HG03575 (cell line): ENCODE results near the gene MAD1L1.
A peak's percentile ranks its signal among the peaks of the same experiment; 100 is the strongest.

Source experiments
- ATAC-seq: cut with Tn5 transposase; IDR thresholded peaks from one replicate; pipeline ENCODE4 v1.9.1; 2021; ENCODE audit not compliant: unreplicated experiment, insufficient number of reproducible peaks, low FRiP score; ENCODE audit errors: extremely low read depth

MAD1L1 gene

GRCh38 chr7:2245883-2246675 lies 13.3 kb upstream of the MAD1L1 start:
- no peak for ATAC-seq

DNA sequence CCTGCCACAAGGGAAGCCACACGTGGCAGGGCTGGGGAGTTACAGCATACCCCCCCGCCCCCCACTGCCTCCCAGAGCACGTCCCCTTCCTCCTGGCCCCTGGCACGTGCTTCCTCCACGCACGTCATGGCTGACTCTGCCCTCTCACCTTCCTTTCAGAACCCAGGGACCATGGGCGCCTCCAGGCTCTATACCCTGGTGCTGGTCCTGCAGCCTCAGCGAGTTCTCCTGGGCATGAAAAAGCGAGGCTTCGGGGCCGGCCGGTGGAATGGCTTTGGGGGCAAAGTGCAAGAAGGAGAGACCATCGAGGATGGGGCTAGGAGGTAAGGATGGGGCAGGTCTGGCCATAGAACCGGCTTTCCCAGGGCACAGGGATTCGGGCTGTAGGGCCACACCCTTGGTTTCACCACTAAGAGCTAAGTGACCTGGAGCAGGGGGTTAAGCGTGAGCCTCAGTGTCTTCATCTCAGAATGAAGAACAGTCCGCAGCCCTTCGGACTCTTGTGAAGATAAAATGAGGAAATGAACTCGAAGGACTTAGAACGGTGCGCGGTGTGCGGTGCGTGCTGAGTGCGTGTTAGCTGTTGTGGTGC lies 11.8 kb upstream of the MAD1L1 start:
- ATAC-seq: no peak

- no peak for ATAC-seq
These were observed 10.7 kb upstream of the MAD1L1 start for GRCh38 chr7:2243458-2243857.

DNA sequence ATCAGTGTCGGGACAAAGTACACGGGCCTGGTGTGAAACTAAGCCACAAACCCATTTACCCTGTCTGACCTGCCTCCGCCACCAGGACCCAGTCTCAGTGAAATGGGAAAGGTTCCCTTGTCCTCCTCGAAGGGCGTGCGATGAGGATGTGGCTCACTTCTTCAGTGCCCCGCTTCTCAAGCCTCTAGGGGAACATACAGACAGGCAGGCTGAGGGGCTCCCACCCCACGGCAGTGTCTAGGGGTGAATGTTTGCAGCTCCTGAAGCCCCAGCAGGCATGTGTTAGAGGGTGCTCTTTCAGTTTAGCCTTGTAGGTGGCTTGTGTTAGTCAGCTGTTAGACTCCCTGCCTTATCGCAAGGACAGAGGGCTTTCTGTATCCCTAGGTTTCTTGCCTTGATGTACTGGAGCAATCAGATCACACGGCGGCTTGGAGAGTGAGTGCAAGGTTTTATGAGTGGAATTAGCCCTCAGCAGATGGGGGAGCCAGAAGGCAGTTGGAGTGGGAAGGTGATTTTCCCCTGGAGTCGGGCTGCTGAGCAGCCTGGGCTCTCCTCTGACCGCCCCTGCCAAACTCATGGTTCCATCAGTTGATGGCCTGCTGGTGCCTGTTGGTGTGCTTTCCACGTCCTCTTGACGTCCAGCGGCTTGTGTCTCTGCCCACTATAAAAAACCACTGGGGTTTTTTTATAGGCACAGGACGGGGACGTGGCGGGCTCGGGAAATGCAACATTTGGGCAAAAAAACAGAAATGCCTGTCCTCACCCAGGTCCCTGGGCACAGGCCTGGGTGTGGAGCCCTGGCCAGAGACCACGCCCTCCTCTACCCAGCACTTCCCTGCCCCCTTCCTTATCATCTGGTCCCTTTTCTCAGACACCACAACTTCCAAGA lies 10.0 kb upstream of the MAD1L1 start:
- no peak for ATAC-seq

- no peak for ATAC-seq
These were observed 9.1 kb upstream of the MAD1L1 start, which contains the start of the genes MRM2 and NUDT1 for GRCh38 chr7:2241580-2242540. MRM2 (minus strand) TSS chr7:2242205; CDS start chr7:2242169, 36 bp downstream. NUDT1 (plus strand) TSS chr7:2242226; CDS start chr7:2244575, 2,349 bp downstream.

DNA sequence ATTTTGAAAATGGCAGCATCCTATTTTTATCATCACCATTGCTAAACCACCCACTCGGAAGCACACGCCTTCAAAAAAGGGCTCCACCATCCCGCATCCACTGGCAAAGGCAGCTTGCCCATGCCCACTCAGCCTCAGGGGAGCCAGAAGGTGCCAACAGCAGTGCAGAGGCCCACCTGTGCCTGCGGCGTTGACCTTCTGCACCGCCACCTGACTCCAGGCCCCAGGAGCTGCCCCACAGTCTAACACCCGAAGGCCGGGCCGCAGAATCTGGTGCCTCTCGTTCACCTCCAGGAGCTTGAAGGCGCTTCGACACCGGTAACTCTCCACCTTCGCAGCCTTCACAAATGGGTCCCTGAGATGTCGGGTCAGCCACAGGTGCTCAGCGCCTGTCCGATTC lies 6.5 kb upstream of the MAD1L1 start:
- no peak for ATAC-seq

DNA sequence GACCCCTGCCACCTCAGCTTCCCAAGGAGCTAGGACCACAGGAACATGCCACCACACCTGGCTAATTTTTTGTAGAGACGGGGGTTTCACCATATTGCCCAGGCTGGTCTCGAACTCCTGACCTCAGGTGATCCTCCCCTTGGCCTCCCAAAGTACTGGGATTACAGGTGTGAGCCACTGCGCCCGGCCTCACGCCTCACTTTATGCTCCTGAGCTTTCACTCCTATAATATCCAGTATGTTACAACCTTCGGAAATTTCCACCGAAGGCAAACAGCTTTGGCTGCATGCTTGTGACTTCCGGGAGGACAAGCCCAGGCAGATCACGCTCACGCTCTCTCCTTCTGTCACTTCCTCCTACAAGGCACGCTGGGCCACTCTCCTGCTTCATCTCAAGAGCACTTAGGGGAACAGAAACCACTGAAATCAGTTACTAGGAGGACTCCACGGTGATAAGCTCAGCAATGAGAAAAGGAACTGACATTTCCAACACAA lies 4.4 kb upstream of the MAD1L1 start:
- ATAC-seq: peak; percentile 48

DNA sequence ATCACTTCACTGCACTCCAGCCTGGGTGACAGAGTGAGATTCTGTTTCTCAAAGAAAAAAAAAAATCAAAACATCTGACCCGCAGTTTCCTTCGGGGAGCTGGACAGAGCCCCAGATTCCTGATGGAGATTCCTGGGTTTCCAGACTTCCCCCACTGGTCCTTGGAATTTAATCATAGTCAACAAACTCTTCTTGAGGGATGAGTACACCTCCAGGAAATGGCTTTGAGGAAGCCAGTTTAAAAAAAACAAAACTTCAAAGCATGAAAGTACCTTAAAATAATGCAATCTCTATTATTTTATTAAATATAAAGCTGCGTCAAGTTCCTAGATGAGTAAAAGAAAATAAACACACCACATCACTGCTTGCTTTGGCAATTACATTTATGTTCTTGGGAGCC lies 1.2 kb upstream of the MAD1L1 start:
- no peak for ATAC-seq

GRCh38 chr7:2231992-2232765 lies 566 bp downstream of the MAD1L1 start:
- no peak for ATAC-seq

- no peak for ATAC-seq
These were observed 1.9 kb downstream of the MAD1L1 start for GRCh38 chr7:2230882-2231281.

DNA sequence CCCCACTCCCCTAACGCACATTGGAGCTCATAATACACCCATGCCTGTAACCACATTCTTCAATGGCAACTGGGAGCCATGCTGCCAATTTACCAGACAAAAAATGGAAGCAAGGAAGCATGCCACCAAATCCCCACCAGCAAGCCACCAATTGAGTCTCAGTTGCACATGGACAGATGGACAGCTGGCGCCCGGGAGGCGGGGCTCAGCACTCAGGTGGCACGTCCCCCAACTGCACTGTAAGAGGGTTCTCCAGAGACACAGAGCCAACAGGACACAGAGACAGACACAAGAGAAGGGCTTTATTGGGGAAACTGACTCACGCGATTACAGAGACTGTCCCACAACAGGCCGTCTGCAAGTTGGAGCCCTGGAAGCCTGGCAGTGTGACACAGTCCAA lies 2.5 kb downstream of the MAD1L1 start:
- ATAC-seq: no peak

DNA sequence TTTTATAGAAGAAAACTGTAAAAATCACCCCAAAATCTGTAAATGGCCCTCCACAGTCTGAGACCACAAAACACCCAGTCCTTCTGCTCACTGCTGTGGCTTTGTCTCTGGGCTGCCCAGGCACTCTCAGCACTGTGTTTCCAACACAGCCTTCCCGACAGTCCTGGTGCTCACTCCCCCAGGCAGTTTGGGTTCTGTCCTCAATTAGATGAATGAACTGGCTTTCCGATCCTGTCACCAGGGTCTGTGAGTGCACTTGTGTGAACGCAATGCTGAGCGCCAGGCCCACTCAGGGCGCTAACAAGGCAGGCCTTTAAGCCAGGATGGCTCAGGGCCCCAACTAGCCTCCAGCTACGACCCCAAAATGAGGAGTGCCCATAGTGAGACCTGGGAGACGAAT lies 3.3 kb downstream of the MAD1L1 start:
- no peak for ATAC-seq

GRCh38 chr7:2228921-2229320 lies 3.8 kb downstream of the MAD1L1 start:
- ATAC-seq: no peak

- ATAC-seq: no peak
These were observed 5.0 kb downstream of the MAD1L1 start for GRCh38 chr7:2227699-2228098.

DNA sequence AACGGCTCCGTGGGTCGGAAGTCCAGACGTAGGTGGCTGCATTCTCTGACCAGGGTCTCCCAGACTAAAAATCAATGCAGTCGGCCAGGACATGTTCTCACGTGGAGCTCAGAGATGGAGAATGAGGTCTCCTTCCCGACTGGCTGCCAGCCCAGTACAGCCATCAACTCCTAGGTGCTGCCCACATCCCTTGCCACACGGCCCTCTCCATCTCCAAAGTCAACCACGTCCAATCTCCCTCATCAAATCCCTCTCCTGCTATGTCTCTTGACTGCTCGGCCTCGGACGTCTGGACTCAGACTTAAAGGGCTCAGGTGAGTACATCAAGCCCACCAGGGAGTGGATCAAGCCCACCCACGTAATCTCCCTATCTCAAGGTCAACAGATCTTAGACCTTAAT lies 6.9 kb downstream of the MAD1L1 start:
- no peak for ATAC-seq

DNA sequence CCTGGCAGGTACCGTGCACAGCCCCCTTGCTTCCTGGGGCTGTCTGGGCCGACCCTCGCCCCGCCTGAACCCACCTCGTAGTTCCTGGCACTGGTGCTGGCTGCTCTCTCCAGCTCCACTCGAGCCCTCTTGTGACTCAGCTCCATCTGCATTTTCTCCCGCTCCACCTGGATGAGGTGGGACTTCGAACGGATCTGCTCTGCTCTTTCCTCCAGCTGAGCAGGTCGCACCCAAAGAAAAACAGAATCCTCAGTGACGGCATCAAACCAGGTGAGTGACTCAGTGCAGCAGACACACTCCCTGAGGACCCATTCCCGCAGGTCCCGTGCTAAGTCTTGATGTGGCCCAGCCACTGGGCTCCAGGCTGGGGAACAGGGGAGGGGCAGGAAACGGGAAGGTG lies 7.4 kb downstream of the MAD1L1 start:
- no peak for ATAC-seq

GRCh38 chr7:2224934-2225333 lies 7.8 kb downstream of the MAD1L1 start:
- ATAC-seq: no peak

- ATAC-seq: no peak
These were observed 8.2 kb downstream of the MAD1L1 start for GRCh38 chr7:2224491-2224928.
